Testis (tissue), 3 donors: ENCODE measurements around the gene MCF2L. TPM values are rescaled to one million over a fixed set of nuclear protein-coding genes. Genes with fewer than 3 reads are reported as not detected.

Experiments used
- DNase-seq: peaks from one replicate; pipeline ENCODE4 v3.0.0-alpha.2; 2019
- H3K27ac ChIP-seq, 2 donors: fragments of 200-600 bp; sonication (generic); one replicate each; pipeline ENCODE4 v1.5.1; 2019
- H3K27me3 ChIP-seq: fragments of 200-600 bp; sonication (generic); one replicate; pipeline ENCODE4 v1.5.1; 2019
- H3K36me3 ChIP-seq: fragments of 200-600 bp; sonication (generic); one replicate; pipeline ENCODE4 v1.5.1; 2017; ENCODE audit warnings: low read depth; ENCODE audit errors: missing control alignments
- H3K4me1 ChIP-seq: fragments of 200-600 bp; sonication (generic); one replicate; pipeline ENCODE4 v1.5.1; 2019
- H3K4me3 ChIP-seq, 2 donors: fragments of 200-600 bp; sonication (generic); one replicate each; pipeline ENCODE4 v1.5.1; 2017 to 2019
- H3K9me3 ChIP-seq: fragments of 200-600 bp; sonication (generic); one replicate; pipeline ENCODE4 v1.5.1; 2017
- CTCF ChIP-seq, 3 experiments: fragments of 450-650 bp in 2 of 3; fragments of 200-600 bp in 1 of 3; sonication (generic) in 1 of 3; IDR thresholded peaks; one replicate each; pipeline ENCODE4 v1.5.1; 2016 to 2019; ENCODE audit warnings: antibody characterized with exemption in 3 of 3, mild to moderate bottlenecking in 2 of 3, moderate library complexity in 1 of 3
- POLR2A ChIP-seq: fragments of 450-650 bp; IDR thresholded peaks from one replicate; pipeline ENCODE4 v1.6.1; 2017; ENCODE audit warnings: antibody characterized with exemption, mild to moderate bottlenecking, moderate library complexity
- WGBS, 2 donors: methylation state at CpG; one replicate each; pipeline ENCODE4 v1.1.5; 2018; 5-methylcytosine and 5-hydroxymethylcytosine counted together
- intact Hi-C: fragments of 100-400 bp; cut with DNase I; formaldehyde crosslinking; loops from one replicate; pipeline ENCODE4 v1.15.1; 2023; ENCODE audit warnings: low total_unique reads
- polyA plus RNA-seq: library from polyadenylated mRNA; stranded (reverse); fragments of 350-450 nt; fragmentation: Illumina TruSeq; extraction: RNeasy Lipid Tissue Mini Kit (QIAGEN cat#74804); gene quantifications from one replicate; pipeline ENCODE4 v1.2.3, GENCODE V29; 2014; ENCODE audit warnings: low read depth, low replicate concordance; ENCODE audit not compliant: insufficient read depth
- total RNA-seq, 2 donors: library from RNA; depleted of rRNA; stranded (reverse); fragments of >200 nt; gene quantifications; one replicate each; pipeline ENCODE4 v1.2.3, GENCODE V29; 2016

Gene MCF2L
- total and polyA plus RNA-seq, 3 donors from 2014 or later: 5.0 to 17.6 (median 14.6) TPM

- intact Hi-C loops: no loop called here
- TF ChIP-seq CTCF (IDR thresholded peaks at IDR 0.05): no peak
- TF ChIP-seq POLR2A: no peak
- Histone ChIP-seq H3K36me3 (no peaks in the 10 kb centered on the region), H3K27me3 (no peaks in the 10 kb centered on the region), H3K4me1 (peaks cover 5% of the 10 kb centered on the region), H3K4me3 (no peak overlapping the region), H3K9me3 (no peaks in the 10 kb centered on the region), H3K27ac (no peak overlapping the region)
- 84 to 92% methylated on average over 5 of the region's 5 CpGs for WGBS, 2 donors
- no peak for DNase-seq
Measured at GRCh38 chr13:112926993-112927392, 42.0 kb upstream of the MCF2L start.

DNA sequence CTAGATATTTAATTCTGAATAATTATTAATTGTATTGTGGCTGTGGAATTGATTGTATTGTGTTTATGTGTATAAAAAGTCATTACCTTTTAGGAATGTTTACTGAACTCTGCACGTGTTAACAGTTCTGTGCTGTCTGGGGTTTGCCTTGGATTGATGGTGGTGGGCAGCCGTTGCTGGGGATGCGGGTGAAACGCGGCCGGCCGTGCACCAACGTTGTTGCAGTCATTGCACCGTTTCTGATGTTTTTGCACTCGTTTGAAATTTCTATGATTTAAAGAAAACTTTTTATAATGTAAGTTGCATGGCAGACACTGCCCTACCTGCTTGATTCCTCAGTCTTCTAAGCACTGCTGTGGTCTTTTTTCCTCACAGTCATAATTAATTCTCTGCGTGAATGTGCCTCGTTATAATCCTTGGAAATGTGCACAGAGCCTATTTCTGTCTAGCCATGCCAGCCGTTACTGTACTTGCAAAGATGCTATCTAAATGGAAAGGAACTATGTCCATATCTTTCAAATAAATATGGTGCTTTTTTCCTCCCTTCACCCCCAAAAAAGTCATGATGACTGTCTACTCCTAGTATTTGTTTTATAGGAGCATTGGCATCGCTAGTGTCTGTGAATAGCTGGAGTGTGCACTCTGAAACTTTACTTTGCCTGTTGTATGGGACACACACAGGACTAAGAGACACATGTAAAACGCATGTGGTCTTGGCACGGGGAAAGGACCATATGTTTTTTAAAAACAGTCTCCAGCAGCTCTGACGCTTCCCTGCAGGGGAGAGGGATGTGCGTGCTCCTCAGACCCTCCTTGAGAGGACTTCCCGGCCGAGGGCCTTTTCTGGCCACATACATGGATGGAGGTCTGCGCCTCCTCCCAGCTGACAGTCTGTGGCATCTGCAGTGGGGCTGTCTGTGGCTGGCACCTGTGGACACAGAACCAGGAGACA lies 40.7 kb upstream of the MCF2L start:
- 71 to 74% methylated on average over 21 of the region's 21 CpGs for WGBS, 2 donors
- Histone ChIP-seq H3K27ac (no peak overlapping the region), H3K27me3 (no peaks in the 10 kb centered on the region), H3K36me3 (no peaks in the 10 kb centered on the region), H3K4me3 (no peak overlapping the region), H3K4me1 (peaks cover 5% of the 10 kb centered on the region), H3K9me3 (no peaks in the 10 kb centered on the region)
- no peak for DNase-seq
- intact Hi-C loops: no loop called here
- TF ChIP-seq POLR2A: no peak
- TF ChIP-seq CTCF (IDR thresholded peaks at IDR 0.05): no peak

DNA sequence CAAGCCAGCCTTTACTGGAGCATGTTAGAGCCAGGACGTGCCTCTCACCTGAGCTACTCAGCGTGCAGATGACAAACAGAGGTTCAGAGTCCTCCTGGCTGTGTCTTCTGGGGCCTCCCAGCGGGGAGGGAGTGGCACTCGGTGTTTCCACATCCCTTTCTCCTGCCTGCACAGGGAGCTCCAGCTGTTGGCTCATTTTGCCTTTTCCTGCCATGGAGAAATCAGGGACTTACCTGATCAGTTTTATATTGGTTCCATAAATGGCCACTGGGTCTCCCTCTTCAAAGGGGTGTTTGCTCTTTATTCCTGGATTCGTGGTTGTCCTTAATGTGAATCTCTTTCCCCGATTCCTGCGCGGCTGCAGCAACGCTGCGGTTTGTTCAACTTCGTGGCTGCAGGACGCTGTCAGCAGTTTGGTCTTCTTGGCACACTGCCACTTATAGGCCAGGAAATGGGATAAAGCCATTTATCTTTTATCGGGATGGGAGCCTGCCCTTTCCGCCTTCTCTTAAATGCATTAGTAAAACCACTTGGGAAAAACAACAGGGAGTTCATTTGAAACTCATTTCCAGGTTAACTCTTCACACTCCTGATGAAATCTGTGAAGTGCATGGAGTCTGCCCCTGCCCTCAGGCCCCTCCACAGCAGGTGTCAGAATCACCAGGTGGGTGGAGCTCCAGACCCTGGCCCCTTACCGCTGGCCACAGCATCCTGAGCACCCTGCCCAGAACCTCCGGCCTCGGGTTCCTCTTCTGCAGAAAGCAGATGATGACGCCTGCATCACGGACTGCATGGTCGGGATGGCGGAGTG lies 39.8 kb upstream of the MCF2L start:
- Histone ChIP-seq H3K4me3 (no peak overlapping the region), H3K36me3 (no peaks in the 10 kb centered on the region), H3K27ac (no peak overlapping the region), H3K27me3 (no peaks in the 10 kb centered on the region), H3K4me1 (peaks cover 5% of the 10 kb centered on the region), H3K9me3 (no peaks in the 10 kb centered on the region)
- no peak for TF ChIP-seq CTCF (IDR thresholded peaks at IDR 0.05)
- TF ChIP-seq POLR2A: no peak
- intact Hi-C loops: no loop called here
- WGBS, 2 donors: 45 to 48% methylated on average over 19 to 21 of the region's 21 CpGs
- DNase-seq: no peak

DNA sequence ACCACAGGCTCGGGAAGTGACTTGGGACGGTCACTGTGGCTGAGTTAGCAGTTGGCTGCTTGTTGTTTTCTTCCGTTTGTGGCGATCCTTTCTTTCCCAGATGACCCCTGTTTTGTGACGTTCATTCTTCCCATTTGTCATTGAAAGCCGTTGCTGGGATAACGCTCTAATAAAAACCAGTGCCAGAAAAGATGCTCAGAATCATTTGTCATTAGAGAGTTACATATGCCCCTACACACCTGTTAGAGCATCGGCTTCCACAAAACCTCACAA lies 39.3 kb upstream of the MCF2L start:
- H3K27ac ChIP-seq: no peak overlapping the region
- TF ChIP-seq POLR2A (no peak), CTCF (IDR thresholded peaks at IDR 0.05) (no peak)
- no peaks in the 10 kb centered on the region for H3K9me3 ChIP-seq
- WGBS, 2 donors: 56 to 65% methylated on average over 8 of the region's 8 CpGs
- intact Hi-C loops: no loop called here
- H3K36me3 ChIP-seq: no peaks in the 10 kb centered on the region
- no peak for DNase-seq
- no peak overlapping the region for H3K4me3 ChIP-seq
- H3K4me1 ChIP-seq: peaks cover 5% of the 10 kb centered on the region
- no peaks in the 10 kb centered on the region for H3K27me3 ChIP-seq
